Measurements from ENCODE around the gene RBM4B. TPM values are rescaled to one million over a fixed set of nuclear protein-coding genes. Genes with fewer than 3 reads are reported as not detected.

RBM4B gene
- total and polyA plus RNA-seq, 7 donors, result 3.6 to 12.8 (median 10.0) TPM

GRCh38 chr11:66694056-66694410 lies 16.3 kb upstream of the RBM4B start:
- intact Hi-C loops (cut with DNase I), result loop anchor here (1.0 to 5.0 kb wide), 3 partner anchors 140 to 189 kb away; no protein-coding TSS in a partner anchor
- H3K36me3 ChIP-seq (ENCODE audit: insufficient read depth in 1 of 2, low read depth in 1 of 2), result no peaks in the 10 kb centered on the region
- H3K4me1 ChIP-seq, result no peaks in the 10 kb centered on the region
- ATAC-seq, result no peak
- H3K27ac ChIP-seq, result no peak overlapping the region
- TF ChIP-seq, protein P1, sequence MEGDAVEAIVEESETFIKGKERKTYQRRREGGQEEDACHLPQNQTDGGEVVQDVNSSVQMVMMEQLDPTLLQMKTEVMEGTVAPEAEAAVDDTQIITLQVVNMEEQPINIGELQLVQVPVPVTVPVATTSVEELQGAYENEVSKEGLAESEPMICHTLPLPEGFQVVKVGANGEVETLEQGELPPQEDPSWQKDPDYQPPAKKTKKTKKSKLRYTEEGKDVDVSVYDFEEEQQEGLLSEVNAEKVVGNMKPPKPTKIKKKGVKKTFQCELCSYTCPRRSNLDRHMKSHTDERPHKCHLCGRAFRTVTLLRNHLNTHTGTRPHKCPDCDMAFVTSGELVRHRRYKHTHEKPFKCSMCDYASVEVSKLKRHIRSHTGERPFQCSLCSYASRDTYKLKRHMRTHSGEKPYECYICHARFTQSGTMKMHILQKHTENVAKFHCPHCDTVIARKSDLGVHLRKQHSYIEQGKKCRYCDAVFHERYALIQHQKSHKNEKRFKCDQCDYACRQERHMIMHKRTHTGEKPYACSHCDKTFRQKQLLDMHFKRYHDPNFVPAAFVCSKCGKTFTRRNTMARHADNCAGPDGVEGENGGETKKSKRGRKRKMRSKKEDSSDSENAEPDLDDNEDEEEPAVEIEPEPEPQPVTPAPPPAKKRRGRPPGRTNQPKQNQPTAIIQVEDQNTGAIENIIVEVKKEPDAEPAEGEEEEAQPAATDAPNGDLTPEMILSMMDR (IDR thresholded peaks at IDR 0.05), result no peak
- H3K27me3 ChIP-seq (ENCODE audit: insufficient read depth in 3 of 3, low read length in 2 of 3), result no peaks in the 10 kb centered on the region
- no peak for DNase-seq
- H3K4me3 ChIP-seq, result no peak overlapping the region
- H3K9me3 ChIP-seq, result no peaks in the 10 kb centered on the region
- 87 to 91% (median 88%) methylated on average over 13 of the region's 13 CpGs for WGBS, 3 donors

DNA sequence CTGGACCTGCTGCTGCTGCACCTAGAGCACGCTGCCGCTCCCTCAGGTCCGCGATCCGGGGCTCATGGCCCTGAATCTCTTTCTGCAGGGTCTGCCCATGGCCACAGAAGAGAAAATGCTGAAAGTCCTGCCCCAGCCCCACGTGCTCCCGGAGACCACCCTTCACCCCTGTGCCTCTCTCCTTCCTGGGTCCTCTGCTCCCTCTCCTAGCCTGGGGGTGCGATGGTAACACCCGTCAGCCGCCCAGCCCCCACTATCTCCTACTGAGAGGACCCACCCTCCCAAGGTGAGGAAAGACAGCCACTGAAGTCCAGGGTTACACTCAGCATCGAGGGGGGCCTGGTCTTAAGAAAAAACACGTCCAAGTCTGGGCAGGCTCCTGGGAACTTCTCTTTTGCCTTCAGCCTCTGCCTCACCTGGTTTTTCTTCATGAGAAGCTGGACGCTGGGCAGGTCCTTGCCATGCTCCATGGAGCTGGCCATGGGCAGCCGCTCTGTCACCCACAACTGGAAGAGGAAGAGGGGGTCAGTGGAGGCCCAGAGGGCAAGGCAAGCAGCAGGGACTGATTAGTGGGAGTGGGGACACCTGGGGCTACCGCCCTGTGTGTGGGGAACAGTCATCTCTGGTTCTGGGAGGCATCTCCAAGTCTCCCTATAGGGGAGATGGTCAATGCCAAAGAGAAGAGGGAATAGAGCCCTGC lies 15.8 kb upstream of the RBM4B start:
- DNase-seq, result no peak
- 91 to 95% (median 91%) methylated on average over 14 to 15 of the region's 15 CpGs for WGBS, 3 donors
- no peaks in the 10 kb centered on the region for H3K27me3 ChIP-seq (ENCODE audit: insufficient read depth in 3 of 3, low read length in 2 of 3)
- H3K4me3 ChIP-seq, result no peak overlapping the region
- ATAC-seq, result no peak
- no peak overlapping the region for H3K27ac ChIP-seq
- intact Hi-C loops (cut with DNase I), result loop anchor here (1.0 to 5.0 kb wide), 4 partner anchors 141 to 189 kb away; no protein-coding TSS in a partner anchor
- no peaks in the 10 kb centered on the region for H3K36me3 ChIP-seq (ENCODE audit: insufficient read depth in 1 of 2, low read depth in 1 of 2)
- H3K9me3 ChIP-seq, result no peaks in the 10 kb centered on the region
- TF ChIP-seq, protein P1 (IDR thresholded peaks at IDR 0.05), result no peak
- H3K4me1 ChIP-seq, result no peaks in the 10 kb centered on the region

- intact Hi-C loops (cut with DNase I), result loop anchor here in 1 of 2 donors (2.0 to 5.0 kb wide), 2 partner anchors 142 to 189 kb away; no protein-coding TSS in a partner anchor
- no peak for ATAC-seq
- TF ChIP-seq, protein P1 (IDR thresholded peaks at IDR 0.05), result no peak
- no peaks in the 10 kb centered on the region for H3K9me3 ChIP-seq
- 90% methylated on average over 20 of the region's 20 CpGs for WGBS, 3 donors
- no peak for DNase-seq
- H3K36me3 ChIP-seq (ENCODE audit: insufficient read depth in 1 of 2, low read depth in 1 of 2), result no peaks in the 10 kb centered on the region
- H3K4me3 ChIP-seq, result no peak overlapping the region
- no peaks in the 10 kb centered on the region for H3K27me3 ChIP-seq (ENCODE audit: insufficient read depth in 3 of 3, low read length in 2 of 3)
- no peaks in the 10 kb centered on the region for H3K4me1 ChIP-seq
- H3K27ac ChIP-seq, result no peak overlapping the region
These were observed 15.2 kb upstream of the RBM4B start for GRCh38 chr11:66692871-66693331.

GRCh38 chr11:66692446-66692845 lies 14.8 kb upstream of the RBM4B start:
- H3K36me3 ChIP-seq (ENCODE audit: insufficient read depth in 1 of 2, low read depth in 1 of 2), result no peaks in the 10 kb centered on the region
- WGBS, 3 donors, result 90 to 91% (median 90%) methylated on average over 18 of the region's 18 CpGs
- no peaks in the 10 kb centered on the region for H3K27me3 ChIP-seq (ENCODE audit: insufficient read depth in 3 of 3, low read length in 2 of 3)
- DNase-seq, result no peak
- H3K9me3 ChIP-seq, result no peaks in the 10 kb centered on the region
- no peak overlapping the region for H3K4me3 ChIP-seq
- no peak for ATAC-seq
- no peak overlapping the region for H3K27ac ChIP-seq
- TF ChIP-seq, protein P1 (IDR thresholded peaks at IDR 0.05), result no peak
- no peaks in the 10 kb centered on the region for H3K4me1 ChIP-seq
- intact Hi-C loops (cut with DNase I), result loop anchor here in 1 of 2 donors (2.0 to 5.0 kb wide), 2 partner anchors 142 to 190 kb away; no protein-coding TSS in a partner anchor

Measured in psoas muscle (tissue), 8 donors.